ENCODE data around the gene MAP1LC3C. TPM values are rescaled to one million over a fixed set of nuclear protein-coding genes. Genes with fewer than 3 reads are reported as not detected.

MAP1LC3C gene
- total RNA-seq, result not detected

DNA sequence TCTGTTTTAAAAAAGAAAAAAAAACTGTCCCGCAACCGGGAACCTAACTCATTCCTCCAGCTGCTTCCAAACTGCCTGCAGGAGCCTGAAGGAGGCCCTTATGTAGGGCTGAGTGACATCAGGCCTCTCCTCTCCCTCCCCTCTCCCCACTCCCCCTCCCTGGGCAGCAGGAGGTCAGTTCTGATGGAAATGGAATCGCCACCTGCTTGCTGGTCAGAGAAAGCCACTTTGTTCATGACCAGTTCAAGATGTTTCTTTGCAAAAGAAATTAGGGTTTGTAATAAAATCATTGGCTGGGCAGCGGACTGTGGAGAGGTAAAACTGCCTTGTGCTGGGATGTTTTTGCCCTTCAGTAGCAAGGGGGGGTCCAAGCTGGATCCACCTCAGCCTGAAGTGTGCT is at the start of gene MAP1LC3C:
Gene MAP1LC3C (minus strand): TSS at position 73 of the 400 bp plus-strand sequence. CDS start 90 bp downstream, outside the sequence.
- Mint-ChIP-seq H3K27ac (no peak within 1 kb of the TSS), H3K27me3 (peaks cover 5% of the 10 kb centered on the region), H3K4me3 (peak within 1 kb of the TSS; percentile 50), H3K36me3 (no peaks in the 10 kb centered on the region), H3K4me1 (peaks cover 6% of the 10 kb centered on the region), H3K9me3 (ENCODE audit: low read depth) (no peaks in the 10 kb centered on the region)
- CTCF ChIA-PET, result interaction anchor here (0.6 to 2.6 kb wide), 16 partner anchors 12 to 388 kb away, joined by 3 to 11 read pairs (median 4); partner anchors contain the start of gene EXO1
- ATAC-seq (no peak), DNase-seq (no peak)

DNA sequence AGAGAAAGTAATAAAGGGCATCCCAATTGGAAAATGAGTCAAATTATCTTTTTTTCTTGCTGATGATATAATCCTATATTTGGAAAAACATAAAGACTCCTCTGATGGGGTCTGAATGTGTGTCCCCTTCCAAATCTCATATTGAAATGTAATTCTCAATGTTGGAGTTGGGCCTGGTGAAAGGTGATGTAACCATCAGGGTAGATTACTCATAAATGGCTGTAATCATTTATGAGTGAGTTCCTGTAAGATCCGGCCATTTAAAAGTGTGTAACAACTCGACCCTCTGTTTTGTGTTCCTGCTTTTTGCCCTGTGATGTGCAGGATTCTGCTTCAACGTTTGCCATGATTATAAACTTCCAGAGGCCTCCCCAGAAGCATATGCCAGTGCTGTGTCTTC is 44.3 kb upstream of the MAP1LC3C start:
- Mint-ChIP-seq H3K27me3 (no peaks in the 10 kb centered on the region), H3K4me3 (no peak overlapping the region), H3K9me3 (ENCODE audit: low read depth) (no peaks in the 10 kb centered on the region), H3K4me1 (no peaks in the 10 kb centered on the region), H3K27ac (no peak overlapping the region), H3K36me3 (no peaks in the 10 kb centered on the region)
- DNase-seq (peak; percentile 5), ATAC-seq (no peak)
- CTCF ChIA-PET, result no interaction called here

DNA sequence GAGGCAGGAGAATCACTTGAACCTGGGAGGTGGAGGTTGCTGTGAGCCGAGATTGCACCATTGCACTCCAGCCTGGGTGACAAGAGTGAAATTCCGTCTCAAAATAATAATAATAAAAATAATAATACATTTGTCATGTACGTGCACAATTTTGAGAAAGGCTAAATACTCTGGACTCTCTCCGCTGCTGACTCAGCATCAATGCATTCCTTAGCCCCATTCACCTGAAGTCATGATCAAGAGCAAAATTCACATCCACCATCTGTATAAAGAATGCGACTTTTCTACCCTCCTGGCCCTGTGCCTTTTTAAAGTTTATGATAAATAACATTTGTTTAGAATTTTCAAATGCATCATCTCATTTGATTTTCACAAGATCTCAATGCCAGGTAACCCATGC is 35.5 kb upstream of the MAP1LC3C start:
- H3K9me3 Mint-ChIP-seq (ENCODE audit: low read depth), result no peaks in the 10 kb centered on the region
- H3K27ac Mint-ChIP-seq, result no peak overlapping the region
- no peak for ATAC-seq
- H3K36me3 Mint-ChIP-seq, result no peaks in the 10 kb centered on the region
- no peak overlapping the region for H3K4me3 Mint-ChIP-seq
- DNase-seq, result no peak
- CTCF ChIA-PET, result no interaction called here
- H3K27me3 Mint-ChIP-seq, result no peaks in the 10 kb centered on the region
- H3K4me1 Mint-ChIP-seq, result no peaks in the 10 kb centered on the region

DNA sequence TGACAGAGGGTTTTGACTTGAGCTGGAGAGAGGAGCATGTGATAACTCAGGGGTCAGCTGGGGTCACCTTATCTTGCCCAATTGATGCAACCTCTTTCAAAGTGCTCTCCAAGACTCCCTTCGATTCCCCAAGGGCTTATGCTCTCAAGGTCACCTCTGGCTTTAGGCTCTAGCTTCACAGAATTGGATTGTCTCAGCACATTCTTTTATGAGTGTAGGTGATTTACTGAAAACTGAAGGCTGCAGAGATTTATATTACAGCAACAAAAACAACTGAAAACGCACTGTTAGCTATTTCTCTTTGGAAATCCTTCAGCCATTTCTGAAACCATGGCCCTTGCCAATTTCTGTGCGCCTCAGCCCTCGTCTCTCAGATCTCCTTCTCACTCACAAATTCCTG is 34.5 kb upstream of the MAP1LC3C start:
- CTCF ChIA-PET, result no interaction called here
- no peak overlapping the region for H3K27ac Mint-ChIP-seq
- no peak overlapping the region for H3K4me3 Mint-ChIP-seq
- no peaks in the 10 kb centered on the region for H3K27me3 Mint-ChIP-seq
- no peaks in the 10 kb centered on the region for H3K36me3 Mint-ChIP-seq
- H3K9me3 Mint-ChIP-seq (ENCODE audit: low read depth), result no peaks in the 10 kb centered on the region
- ATAC-seq (no peak), DNase-seq (no peak)
- no peaks in the 10 kb centered on the region for H3K4me1 Mint-ChIP-seq

DNA sequence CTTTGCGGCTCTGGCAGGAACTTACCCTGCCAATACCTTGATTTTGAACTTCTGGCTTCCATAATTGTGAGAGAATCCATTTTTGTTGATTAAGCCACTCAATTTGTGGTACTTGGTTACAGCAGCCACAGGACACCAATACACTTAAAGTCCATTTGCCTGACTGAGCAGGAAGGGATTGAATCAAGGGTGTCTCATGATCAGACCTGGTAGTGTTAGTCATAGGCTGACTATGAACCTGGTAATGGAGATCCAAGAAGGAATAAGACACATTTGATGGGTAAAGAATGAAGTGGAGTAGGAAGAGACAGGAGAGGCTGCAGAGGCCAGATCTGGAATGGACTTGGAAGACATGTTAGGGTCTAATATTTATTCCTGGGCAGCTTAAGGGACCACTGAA is 31.2 kb upstream of the MAP1LC3C start:
- H3K4me3 Mint-ChIP-seq, result no peak overlapping the region
- no peaks in the 10 kb centered on the region for H3K9me3 Mint-ChIP-seq (ENCODE audit: low read depth)
- no peaks in the 10 kb centered on the region for H3K27me3 Mint-ChIP-seq
- DNase-seq, result no peak
- no peak for ATAC-seq
- H3K4me1 Mint-ChIP-seq, result no peaks in the 10 kb centered on the region
- H3K27ac Mint-ChIP-seq, result no peak overlapping the region
- CTCF ChIA-PET, result no interaction called here
- no peaks in the 10 kb centered on the region for H3K36me3 Mint-ChIP-seq

DNA sequence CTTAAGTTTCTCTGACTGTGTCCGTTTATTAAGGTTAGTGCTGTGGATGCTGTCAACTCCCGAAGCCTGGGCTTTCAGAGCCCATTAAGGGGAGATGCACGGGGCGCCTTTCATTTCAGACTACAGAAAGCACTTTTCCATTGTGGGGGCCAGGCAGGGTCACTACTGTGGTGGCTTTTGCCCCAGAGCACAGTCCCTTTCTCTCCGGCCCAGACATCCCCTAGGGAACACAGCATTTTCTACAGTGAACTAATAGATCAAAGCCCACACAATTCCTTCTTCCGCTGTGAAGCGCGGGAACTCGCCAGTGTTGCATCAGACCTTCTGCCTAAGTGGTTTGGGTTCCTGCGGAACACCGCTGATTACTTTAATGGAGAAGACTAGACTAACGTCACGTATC is 26.8 kb upstream of the MAP1LC3C start:
- H3K9me3 Mint-ChIP-seq (ENCODE audit: low read depth), result no peaks in the 10 kb centered on the region
- H3K4me1 Mint-ChIP-seq, result no peaks in the 10 kb centered on the region
- no peak overlapping the region for H3K4me3 Mint-ChIP-seq
- H3K27me3 Mint-ChIP-seq, result no peaks in the 10 kb centered on the region
- DNase-seq (no peak), ATAC-seq (no peak)
- H3K27ac Mint-ChIP-seq, result no peak overlapping the region
- CTCF ChIA-PET, result no interaction called here
- H3K36me3 Mint-ChIP-seq, result no peaks in the 10 kb centered on the region

DNA sequence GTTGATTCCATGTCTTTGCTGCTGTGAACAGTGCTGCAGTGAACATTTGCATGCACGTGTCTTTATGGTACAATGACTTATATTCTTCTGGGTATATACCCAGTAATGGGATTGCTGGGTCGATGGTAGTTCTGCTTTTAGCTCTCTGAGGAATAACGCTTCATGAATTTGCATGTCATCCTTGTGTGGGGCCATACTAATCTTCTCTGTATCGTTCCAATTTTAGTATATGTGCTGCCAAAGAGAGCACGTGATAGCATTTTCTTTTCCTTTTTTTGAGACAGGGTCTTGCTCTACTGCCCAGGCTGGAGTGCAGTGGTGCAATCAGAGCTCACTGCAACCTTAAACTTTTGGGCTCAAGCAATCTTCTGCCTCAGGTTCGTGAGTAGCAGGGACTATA is 24.9 kb upstream of the MAP1LC3C start:
- Mint-ChIP-seq H3K27ac (no peak overlapping the region), H3K36me3 (no peaks in the 10 kb centered on the region), H3K27me3 (no peaks in the 10 kb centered on the region), H3K4me1 (no peaks in the 10 kb centered on the region), H3K9me3 (ENCODE audit: low read depth) (no peaks in the 10 kb centered on the region), H3K4me3 (no peak overlapping the region)
- ATAC-seq (no peak), DNase-seq (no peak)
- CTCF ChIA-PET, result no interaction called here

- Mint-ChIP-seq H3K27me3 (no peaks in the 10 kb centered on the region), H3K4me1 (no peaks in the 10 kb centered on the region), H3K4me3 (no peak overlapping the region), H3K36me3 (no peaks in the 10 kb centered on the region), H3K27ac (no peak overlapping the region), H3K9me3 (ENCODE audit: low read depth) (no peaks in the 10 kb centered on the region)
- DNase-seq (no peak), ATAC-seq (no peak)
- CTCF ChIA-PET, result no interaction called here
These were observed 20.1 kb upstream of the MAP1LC3C start for GRCh38 chr1:242019018-242019417.

DNA sequence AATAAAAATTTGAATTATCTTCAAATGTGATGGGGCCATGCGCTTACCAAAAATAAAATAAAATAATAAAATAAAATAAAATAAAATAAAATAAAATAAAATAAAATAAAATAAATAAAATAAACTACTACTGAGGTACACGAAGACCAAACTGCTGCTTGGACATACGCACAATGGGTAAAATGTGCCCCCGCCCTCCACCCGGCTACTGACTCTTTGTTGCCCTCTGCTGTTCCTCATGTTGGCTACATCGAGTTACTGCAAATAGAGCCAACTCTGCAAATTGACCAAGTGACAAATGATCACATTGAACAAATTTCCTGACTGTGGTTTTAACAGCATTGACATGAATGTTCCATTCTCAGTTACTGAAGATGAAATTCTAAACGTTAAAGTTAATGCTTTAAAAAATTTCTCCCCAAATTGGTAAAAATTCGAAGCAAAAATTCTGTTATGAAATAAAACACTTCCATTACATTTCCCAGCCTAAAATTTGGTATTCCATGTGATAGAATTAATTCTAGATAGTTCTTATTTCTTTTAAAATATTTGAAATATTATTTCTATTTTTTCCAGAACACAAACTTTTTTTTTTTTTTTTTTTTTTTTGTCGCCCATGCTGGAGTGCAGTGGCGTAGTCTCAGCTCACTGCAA is 18.8 kb upstream of the MAP1LC3C start:
- Mint-ChIP-seq H3K4me3 (no peak overlapping the region), H3K27ac (no peak overlapping the region), H3K27me3 (no peaks in the 10 kb centered on the region), H3K4me1 (no peaks in the 10 kb centered on the region), H3K36me3 (no peaks in the 10 kb centered on the region), H3K9me3 (ENCODE audit: low read depth) (no peaks in the 10 kb centered on the region)
- DNase-seq (peak; percentile 50), ATAC-seq (peak; percentile 69)
- CTCF ChIA-PET, result no interaction called here

DNA sequence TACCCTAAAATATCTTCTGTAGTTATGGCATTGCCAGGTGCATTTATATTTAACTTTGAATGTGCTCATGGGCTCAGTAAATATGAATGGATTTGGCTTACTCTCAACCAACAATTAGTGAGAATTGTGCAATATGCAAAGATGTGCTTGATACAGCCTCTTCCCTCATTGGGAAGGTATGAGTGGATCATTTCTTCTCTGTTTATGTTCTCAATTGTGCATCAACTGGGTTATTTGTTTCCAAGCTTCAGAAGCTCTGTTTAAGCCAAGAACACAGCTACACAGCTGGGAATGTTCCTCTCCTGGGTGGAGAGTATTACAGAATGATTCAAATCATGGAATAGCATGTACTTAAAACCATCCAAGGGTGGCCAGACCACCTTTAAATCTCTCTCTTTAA is 17.6 kb upstream of the MAP1LC3C start:
- CTCF ChIA-PET, result interaction anchor here (1.0 to 1.4 kb wide), 3 partner anchors 18 to 405 kb away, joined by 4 to 5 read pairs (median 4); partner anchors contain the start of gene MAP1LC3C
- Mint-ChIP-seq H3K4me3 (no peak overlapping the region), H3K27me3 (no peaks in the 10 kb centered on the region), H3K4me1 (no peaks in the 10 kb centered on the region), H3K27ac (no peak overlapping the region), H3K9me3 (ENCODE audit: low read depth) (no peaks in the 10 kb centered on the region), H3K36me3 (no peaks in the 10 kb centered on the region)
- DNase-seq, result no peak
- ATAC-seq, result no peak

GRCh38 chr1:242011894-242012660 is 13.2 kb upstream of the MAP1LC3C start:
- CTCF ChIA-PET, result interaction anchor here (0.7 to 2.3 kb wide), 2 partner anchors 13 to 1343 kb away, joined by 3 to 8 read pairs; partner anchors contain the start of gene MAP1LC3C
- Mint-ChIP-seq H3K9me3 (ENCODE audit: low read depth) (no peaks in the 10 kb centered on the region), H3K4me1 (no peaks in the 10 kb centered on the region), H3K27ac (no peak overlapping the region), H3K27me3 (no peaks in the 10 kb centered on the region), H3K4me3 (no peak overlapping the region), H3K36me3 (no peaks in the 10 kb centered on the region)
- no peak for ATAC-seq
- no peak for DNase-seq

DNA sequence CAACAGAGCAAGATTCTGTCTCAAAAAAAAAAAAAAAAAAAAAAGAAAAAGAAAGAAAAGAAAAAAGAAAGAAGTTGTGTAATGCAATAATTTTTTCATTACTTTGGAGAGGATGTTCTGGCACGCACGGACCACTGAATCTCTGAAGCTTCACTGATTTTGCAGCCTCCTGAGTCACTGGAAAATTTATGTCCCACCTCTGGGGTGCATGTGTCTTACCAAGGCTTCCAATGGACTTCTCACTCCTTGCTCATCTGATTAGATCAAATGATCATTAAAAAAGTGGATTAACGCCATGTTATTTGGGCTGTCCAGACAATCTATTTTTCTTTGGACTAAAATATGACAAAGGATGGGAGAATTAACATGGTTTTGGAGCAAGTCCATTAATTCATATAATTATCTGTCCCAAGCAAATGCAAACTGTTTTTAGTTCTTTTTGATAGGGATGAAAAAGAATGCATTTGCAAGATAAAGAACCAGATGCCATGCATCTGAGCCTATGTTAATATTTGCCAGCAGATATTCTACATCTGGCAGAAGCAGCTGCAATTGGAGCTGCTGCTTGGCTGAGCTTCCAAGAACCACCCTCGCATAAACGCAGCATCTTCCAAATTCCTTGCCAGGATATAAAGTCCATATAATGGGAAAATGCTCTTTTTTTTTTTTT is 10.1 kb upstream of the MAP1LC3C start:
- Mint-ChIP-seq H3K4me3 (no peak overlapping the region), H3K27me3 (no peaks in the 10 kb centered on the region), H3K4me1 (no peaks in the 10 kb centered on the region), H3K27ac (no peak overlapping the region), H3K9me3 (ENCODE audit: low read depth) (no peaks in the 10 kb centered on the region), H3K36me3 (no peaks in the 10 kb centered on the region)
- no peak for ATAC-seq
- no peak for DNase-seq
- CTCF ChIA-PET, result no interaction called here

DNA sequence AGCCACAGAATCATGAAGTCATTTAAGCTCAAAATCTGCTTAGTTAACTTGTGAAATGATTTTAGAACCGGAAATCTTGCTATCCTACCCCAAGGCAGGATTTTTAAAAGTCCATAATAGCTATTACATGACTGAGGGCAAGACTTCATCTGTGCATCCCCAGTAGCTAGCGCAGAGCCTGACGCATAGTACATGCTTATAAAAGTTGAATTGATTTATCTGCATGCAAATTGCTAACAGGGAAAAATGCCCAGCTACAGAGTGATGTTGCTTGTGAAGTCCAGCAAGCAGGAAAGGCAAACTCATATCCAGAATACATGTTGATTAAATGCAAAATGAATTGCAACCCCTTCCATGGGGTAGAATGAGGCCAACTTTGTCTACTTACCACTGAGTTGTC is 8.1 kb upstream of the MAP1LC3C start:
- H3K9me3 Mint-ChIP-seq (ENCODE audit: low read depth), result no peaks in the 10 kb centered on the region
- H3K4me1 Mint-ChIP-seq, result no peaks in the 10 kb centered on the region
- H3K36me3 Mint-ChIP-seq, result no peaks in the 10 kb centered on the region
- ATAC-seq, result no peak
- no peak overlapping the region for H3K4me3 Mint-ChIP-seq
- H3K27me3 Mint-ChIP-seq, result no peaks in the 10 kb centered on the region
- CTCF ChIA-PET, result no interaction called here
- no peak for DNase-seq
- no peak overlapping the region for H3K27ac Mint-ChIP-seq

Measured in activated CD8-positive, alpha-beta memory T cell treated with anti-CD3 and anti-CD28 coated beads, Interleukin-2, amount 10 ng/mL, durations not matched to agents 7 days and 5 days (primary cell).